ENCODE data around the gene CLSTN3.

GRCh38 chr12:7169951-7170350, 39.8 kb downstream of the CLSTN3 start:
- TF ChIP-seq CTCF (IDR thresholded peaks at IDR 0.05): no peak
- TF ChIP-seq POLR2A (IDR thresholded peaks at IDR 0.05): no peak

Data from testis (tissue), 2 donors.